GM23338 (cell line): ENCODE results near the gene UQCRC2.

Experiments
- CTCF ChIP-seq, 2 experiments: fragments of 200-600 bp in 1 of 2; sonication (generic) in 1 of 2; conservative IDR thresholded peaks; 2 replicates each; pipeline versions ENCODE4 v1.5.1 to v1.6.1; 2016 to 2017; ENCODE audit warnings: antibody characterized with exemption in 2 of 2, low read depth in 2 of 2, mild to moderate bottlenecking in 2 of 2, moderate library complexity in 1 of 2
- EZH2phosphoT487 ChIP-seq: fragments of 200-600 bp; sonication (generic); IDR thresholded peaks from one replicate; pipeline ENCODE4 v1.8.1; 2018; ENCODE audit warnings: antibody characterized with exemption; ENCODE audit not compliant: unreplicated experiment

DNA sequence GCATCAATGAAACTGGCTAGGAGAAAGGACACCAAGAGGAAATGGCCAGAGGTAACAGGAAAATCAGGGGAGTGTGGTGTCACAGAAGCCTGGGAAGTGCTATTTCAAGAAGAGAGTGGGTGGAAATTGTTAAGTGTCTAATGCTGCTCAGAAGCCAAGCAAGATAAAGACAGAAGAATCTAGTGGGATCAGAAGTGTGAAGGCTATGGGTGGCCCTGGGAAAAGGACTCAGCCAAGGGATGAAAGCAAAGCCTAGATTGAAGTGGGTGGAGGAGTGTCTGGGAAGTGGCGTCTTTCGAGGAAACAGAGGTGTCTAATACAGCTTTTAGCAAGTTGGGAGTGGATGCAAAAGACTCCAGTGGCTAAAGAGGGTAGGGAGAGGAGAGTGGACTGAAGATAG, 34.3 kb downstream of the UQCRC2 start:
- no peak for TF ChIP-seq EZH2phosphoT487
- no peak for TF ChIP-seq CTCF (conservative IDR thresholded peaks at IDR 0.05; ENCODE audit: low read depth in 2 of 2)
